Duodenal mucosa (tissue), 2 donors: ENCODE results near the gene DRAM1.
"Not testable (repeated sequence)": the region's sequence is repeated elsewhere in the genome, so short reads cannot be mapped to it uniquely, and the experiment has no call there.

ENCODE experiments used
- H3K27ac ChIP-seq: one replicate; pipeline ENCODE4 v1.7.0; 2013; ENCODE audit warnings: low read depth, low read length
- H3K27me3 ChIP-seq, 2 donors: one replicate each; pipeline ENCODE4 v1.7.0; 2013; ENCODE audit warnings: low read length in 2 of 2, control low read depth in 1 of 2; ENCODE audit not compliant: insufficient read depth in 2 of 2, control insufficient read depth in 1 of 2
- H3K36me3 ChIP-seq, 2 donors: one replicate each; pipeline ENCODE4 v1.7.0; 2013; ENCODE audit warnings: low read length in 2 of 2, control low read depth in 1 of 2; ENCODE audit not compliant: insufficient read depth in 2 of 2, control insufficient read depth in 1 of 2
- H3K4me1 ChIP-seq, 2 donors: one replicate each; pipeline ENCODE4 v1.7.0; 2013; ENCODE audit warnings: low read length in 2 of 2, control low read depth in 1 of 2; ENCODE audit not compliant: insufficient read depth in 2 of 2, control insufficient read depth in 1 of 2
- H3K4me3 ChIP-seq, 2 donors: one replicate each; pipeline ENCODE4 v1.7.0; 2013; ENCODE audit warnings: low read length in 2 of 2, low read depth in 1 of 2
- H3K9ac ChIP-seq, 2 donors: one replicate each; pipeline ENCODE4 v1.7.0; 2013; ENCODE audit warnings: low read length in 2 of 2, low read depth in 1 of 2
- H3K9me3 ChIP-seq, 2 donors: one replicate each; pipeline ENCODE4 v1.7.0; 2013; ENCODE audit warnings: low read length in 2 of 2, control low read depth in 1 of 2; ENCODE audit not compliant: control insufficient read depth in 1 of 2

DRAM1 gene

DNA sequence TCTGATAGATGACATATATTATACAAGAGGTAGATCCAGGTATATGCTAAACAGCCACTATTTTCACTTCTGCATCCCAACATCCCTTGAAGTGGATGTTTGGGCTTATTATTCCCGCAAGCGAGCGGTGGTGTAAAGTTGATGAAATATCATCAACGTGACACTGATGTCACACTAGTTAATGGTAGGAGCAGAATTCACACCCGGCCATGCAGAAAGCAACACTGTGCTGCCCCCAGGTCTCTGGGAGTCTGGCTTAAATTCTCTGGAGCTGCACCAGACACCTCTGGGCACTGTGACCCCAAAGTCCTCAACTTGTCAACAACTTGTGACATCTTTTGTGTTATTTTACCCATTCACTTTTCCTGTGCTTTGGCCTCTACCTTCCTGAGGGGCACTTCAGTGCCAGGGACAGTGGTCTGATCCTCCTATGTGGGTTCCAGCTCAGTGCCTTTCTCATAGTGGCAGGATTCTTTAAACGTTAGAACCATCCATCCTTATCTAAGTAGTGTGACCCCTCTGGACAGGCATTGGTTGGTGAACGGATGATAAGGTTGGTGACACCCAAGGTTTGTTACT, 952 bp downstream of the DRAM1 start:
- no peaks in the 10 kb centered on the region for H3K27me3 ChIP-seq
- H3K4me3 ChIP-seq, result peak overlapping the region; percentile 82 to 90
- H3K27ac ChIP-seq, result peak overlapping the region; percentile 94
- H3K9ac ChIP-seq, result peak overlapping the region; percentile 90 to 96
- H3K9me3 ChIP-seq, result no peaks in the 10 kb centered on the region
- peaks cover 4 to 17% of the 10 kb centered on the region in 2 donors for H3K4me1 ChIP-seq
- H3K36me3 ChIP-seq, result no peaks in the 10 kb centered on the region

DNA sequence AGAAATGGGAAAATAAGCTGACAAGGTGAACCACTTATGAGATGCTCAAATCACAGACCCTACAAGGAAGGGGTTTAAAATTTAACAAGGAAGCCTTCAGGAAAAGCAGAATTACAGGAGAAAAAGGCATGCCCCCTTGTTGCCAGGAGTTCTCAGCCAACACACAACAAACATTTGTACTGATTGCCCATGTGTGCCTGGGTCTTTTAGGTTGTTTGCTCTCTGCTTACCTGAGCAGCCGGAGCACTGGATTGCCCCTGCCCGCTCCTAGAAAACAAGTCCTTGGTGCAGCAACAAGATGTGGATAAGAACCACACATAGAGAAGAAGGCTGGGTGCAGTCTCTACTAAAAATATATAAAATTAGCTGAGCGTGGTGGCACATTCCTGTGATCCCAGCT, 3.4 kb downstream of the DRAM1 start:
- Histone ChIP-seq H3K4me1 (peaks cover 4 to 17% of the 10 kb centered on the region in 2 donors), H3K36me3 (no peaks in the 10 kb centered on the region), H3K9me3 (no peaks in the 10 kb centered on the region), H3K27ac (no peak overlapping the region), H3K27me3 (no peaks in the 10 kb centered on the region), H3K4me3 (no peak overlapping the region), H3K9ac (no peak overlapping the region)

DNA sequence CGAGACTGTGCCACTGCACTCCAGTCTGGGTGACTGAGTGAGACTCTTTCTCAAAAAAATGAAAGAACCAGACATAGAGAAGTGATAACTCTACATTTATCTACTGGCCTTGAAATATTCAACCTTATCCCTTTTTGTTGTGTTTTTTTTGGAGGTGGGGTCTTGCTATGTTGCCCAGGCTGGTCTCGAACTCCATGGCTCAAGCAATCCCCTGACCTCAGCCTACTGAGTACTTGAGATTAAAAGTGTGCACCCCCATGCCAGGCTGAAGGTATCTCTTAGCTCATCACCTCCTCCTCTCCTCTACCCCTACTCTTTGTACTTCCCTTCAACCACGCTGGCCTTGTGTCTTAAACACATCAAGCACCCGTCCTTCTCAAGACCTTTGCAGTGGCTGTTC, 3.8 kb downstream of the DRAM1 start:
- Histone ChIP-seq H3K9ac (no peak overlapping the region), H3K4me3 (no peak overlapping the region), H3K27me3 (no peaks in the 10 kb centered on the region), H3K4me1 (peaks cover 5 to 17% of the 10 kb centered on the region in 2 donors), H3K9me3 (no peaks in the 10 kb centered on the region), H3K36me3 (no peaks in the 10 kb centered on the region), H3K27ac (no peak overlapping the region)

DNA sequence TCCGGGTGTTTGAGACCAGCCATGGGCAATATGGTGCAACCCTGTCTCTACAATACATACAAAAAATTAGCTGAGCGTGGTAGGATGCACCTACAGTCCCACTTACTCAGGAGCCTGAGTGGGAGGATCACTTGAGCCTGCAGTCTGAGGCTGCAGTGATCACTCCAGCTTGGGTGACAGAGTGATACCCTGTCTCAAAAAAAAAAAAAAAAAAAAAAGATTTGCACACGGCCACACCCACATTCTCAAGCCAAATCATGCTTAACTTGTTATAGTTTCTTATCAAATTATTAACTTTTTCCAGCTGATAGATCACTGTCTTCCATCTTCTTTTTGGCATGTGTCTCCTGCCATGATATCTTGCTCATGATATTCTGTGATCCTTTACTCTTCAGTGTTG, 6.8 kb downstream of the DRAM1 start:
- no peak overlapping the region for H3K27ac ChIP-seq
- H3K27me3 ChIP-seq, result no peaks in the 10 kb centered on the region
- no peak overlapping the region for H3K4me3 ChIP-seq
- H3K36me3 ChIP-seq, result no peaks in the 10 kb centered on the region
- H3K9me3 ChIP-seq, result no peaks in the 10 kb centered on the region
- no peak overlapping the region for H3K9ac ChIP-seq
- peaks cover 5 to 7% of the 10 kb centered on the region in 2 donors for H3K4me1 ChIP-seq

DNA sequence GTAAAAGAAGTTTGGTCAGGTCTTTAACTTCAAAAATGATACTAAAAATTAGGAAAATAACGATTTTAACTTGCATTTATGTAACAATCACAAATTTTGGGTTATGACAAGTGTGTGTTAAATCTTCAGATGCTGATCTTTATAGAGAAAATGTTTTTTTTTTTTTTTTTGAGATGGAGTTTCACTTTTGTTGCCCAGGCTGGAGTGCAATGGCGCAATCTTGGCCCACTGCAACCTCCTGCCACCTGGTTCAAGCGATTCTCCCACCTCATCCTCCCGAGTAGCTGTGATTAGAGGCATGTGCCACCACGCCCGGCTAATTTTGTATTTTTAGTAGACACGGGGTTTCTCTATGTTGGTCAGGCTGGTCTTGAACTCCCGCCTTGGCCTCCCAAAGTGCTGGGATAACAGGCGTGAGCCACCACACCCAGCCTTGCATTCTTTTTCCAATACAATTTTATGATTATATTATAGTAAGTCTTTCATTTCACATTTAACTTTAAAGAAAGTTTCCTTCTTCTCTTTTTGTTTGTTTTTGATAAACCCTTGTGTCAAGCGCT, 7.5 kb downstream of the DRAM1 start:
- H3K36me3 ChIP-seq, H3K4me1 ChIP-seq, H3K9ac ChIP-seq, H3K4me3 ChIP-seq, H3K27ac ChIP-seq, H3K27me3 ChIP-seq, H3K9me3 ChIP-seq: not testable (repeated sequence)

DNA sequence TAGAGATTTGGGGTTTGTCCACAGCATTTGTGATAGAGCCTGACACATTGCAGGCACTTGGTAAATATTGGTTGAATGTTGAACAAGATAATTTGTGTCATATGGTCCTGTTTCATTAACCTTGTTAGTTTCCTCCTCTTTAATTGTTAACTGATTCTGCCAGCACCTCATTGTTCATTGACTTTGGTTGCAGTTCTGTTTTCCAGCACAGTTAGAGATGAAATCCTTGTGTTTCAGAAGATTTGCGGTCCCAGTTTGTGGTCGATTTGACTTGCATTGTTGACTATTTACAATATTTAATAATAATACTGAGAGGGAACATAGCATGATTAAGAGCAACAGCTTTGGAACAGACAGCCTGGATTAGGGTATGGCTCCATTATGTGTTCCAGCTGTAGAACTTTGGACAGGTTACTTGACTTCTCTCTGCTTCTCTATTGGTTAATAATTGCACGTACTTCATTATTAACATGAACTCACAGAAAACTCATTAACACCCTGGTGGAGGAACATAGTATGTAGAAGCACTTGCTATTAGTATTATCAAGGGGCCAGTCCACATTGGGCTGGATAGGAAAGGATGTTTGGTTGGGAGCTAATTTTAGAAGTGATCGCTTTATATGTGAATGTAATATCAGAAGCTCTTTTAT, 8.7 kb downstream of the DRAM1 start:
- no peaks in the 10 kb centered on the region for H3K27me3 ChIP-seq
- H3K9me3 ChIP-seq, result no peaks in the 10 kb centered on the region
- H3K9ac ChIP-seq, result no peak overlapping the region
- H3K4me3 ChIP-seq, result no peak overlapping the region
- no peak overlapping the region for H3K27ac ChIP-seq
- H3K36me3 ChIP-seq, result no peaks in the 10 kb centered on the region
- peaks cover 0 to 5% of the 10 kb centered on the region in 2 donors for H3K4me1 ChIP-seq

DNA sequence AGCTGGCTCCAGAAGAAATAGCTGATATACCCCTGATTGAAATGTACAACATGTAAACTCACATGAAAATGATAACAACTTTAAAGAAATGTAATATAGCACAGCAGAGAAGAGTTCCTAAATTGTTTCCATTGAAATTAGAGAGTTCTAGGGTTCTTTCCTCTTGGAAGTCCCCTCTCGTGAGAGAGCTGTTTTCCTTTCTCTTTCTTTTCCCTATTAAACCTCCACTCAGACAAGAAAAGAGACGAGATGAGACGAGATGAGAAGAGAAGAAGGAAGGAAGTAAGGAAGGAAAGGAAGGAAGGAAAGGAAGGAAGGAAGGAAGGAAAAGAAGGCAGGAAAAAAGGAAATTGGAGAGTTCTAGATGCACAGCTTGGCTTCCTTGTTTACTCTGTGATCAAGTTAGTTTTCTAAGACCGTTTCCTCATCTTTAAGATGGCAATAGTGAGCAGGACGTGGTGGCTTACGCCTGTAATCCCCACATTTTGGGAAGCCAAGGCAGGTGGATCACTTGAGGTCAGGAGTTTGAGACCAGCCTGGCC, 11.9 kb downstream of the DRAM1 start:
- Histone ChIP-seq H3K9ac (no peak overlapping the region), H3K27me3 (no peaks in the 10 kb centered on the region)

DNA sequence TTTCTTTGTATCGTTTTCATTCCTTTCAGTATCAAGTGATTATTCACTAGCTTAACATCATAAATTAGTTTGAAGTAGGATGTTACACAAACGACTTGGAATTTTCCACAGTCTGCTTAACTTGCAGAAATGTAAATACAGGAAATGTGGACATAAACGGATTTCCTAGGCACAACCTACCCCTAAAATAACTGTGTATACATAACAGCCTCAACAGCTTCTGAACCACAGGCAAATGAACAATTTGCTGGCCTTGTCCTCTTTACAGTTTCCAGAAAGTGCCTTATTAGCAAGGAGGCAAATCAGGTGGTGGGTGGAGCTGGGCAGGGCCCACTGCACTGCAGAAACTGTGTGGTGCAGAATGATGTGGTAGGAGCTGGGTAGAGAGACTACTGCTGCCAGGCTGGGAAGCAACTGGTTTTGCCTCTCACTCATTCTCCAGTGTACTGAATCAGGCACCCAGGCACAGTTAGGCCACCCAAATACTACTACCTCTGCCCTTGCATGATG, 14.1 kb downstream of the DRAM1 start:
- Histone ChIP-seq H3K27ac (no peak overlapping the region), H3K27me3 (no peaks in the 10 kb centered on the region), H3K4me3 (no peak overlapping the region), H3K9me3 (no peaks in the 10 kb centered on the region), H3K36me3 (no peaks in the 10 kb centered on the region), H3K9ac (no peak overlapping the region), H3K4me1 (peaks cover under 1 to 4% of the 10 kb centered on the region in 2 donors)

More for the DNA sequence above, 11.9 kb downstream of the DRAM1 start:
- Histone ChIP-seq H3K27ac (peak overlapping the region; percentile 56), H3K4me3 (no peak overlapping the region), H3K36me3 (no peaks in the 10 kb centered on the region), H3K9me3 (no peaks in the 10 kb centered on the region), H3K4me1 (peaks cover 4 to 5% of the 10 kb centered on the region in 2 donors)

DNA sequence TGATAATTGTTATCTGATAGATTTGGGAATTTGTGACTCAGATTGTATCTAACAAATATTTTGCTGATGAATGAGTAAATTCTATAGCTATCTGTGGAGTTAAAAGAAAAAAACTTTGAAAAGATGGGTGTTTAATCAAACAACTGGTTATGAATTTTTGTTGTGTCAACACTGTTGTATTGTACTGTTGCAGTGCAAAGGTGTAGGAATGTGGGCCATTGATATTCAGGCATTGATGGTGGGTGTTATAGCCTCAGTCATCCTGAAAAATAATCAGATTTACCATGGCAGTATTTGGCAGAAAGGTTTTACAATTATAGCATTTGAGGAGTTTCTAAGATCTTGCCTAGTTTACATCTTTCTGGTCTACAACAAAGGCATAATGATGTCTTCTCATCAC, 15.4 kb downstream of the DRAM1 start:
- Histone ChIP-seq H3K27me3 (no peaks in the 10 kb centered on the region), H3K4me1 (peaks cover 0 to 4% of the 10 kb centered on the region in 2 donors), H3K9ac (no peak overlapping the region), H3K27ac (no peak overlapping the region), H3K4me3 (no peak overlapping the region), H3K36me3 (no peaks in the 10 kb centered on the region), H3K9me3 (no peaks in the 10 kb centered on the region)

DNA sequence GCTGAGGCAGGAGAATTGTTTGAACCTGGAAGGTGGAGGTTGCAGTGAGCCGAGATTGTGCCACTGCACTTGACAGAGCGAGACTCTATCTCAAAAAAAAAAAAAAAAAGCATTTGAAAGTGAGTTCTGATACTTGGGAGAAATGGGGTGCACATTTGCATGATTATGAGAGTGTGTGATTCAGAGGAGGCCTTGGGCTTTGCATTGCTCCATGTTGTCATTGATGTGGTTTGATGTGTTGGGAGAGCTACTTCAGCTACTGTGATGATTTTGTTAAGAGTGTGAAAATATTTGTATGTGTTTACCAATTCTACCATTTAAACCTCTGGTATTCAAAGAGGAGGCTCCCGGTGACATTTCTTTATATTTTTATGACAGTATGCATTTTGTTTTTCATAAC, 24.4 kb downstream of the DRAM1 start:
- Histone ChIP-seq H3K27ac (no peak overlapping the region), H3K36me3 (no peaks in the 10 kb centered on the region)

More for the DNA sequence above, 24.4 kb downstream of the DRAM1 start:
- Histone ChIP-seq H3K9ac (no peak overlapping the region), H3K27me3 (no peaks in the 10 kb centered on the region), H3K9me3 (no peaks in the 10 kb centered on the region), H3K4me3 (no peak overlapping the region), H3K4me1 (no peaks in the 10 kb centered on the region)
